H9 (cell line): Measurements from ENCODE around the gene MTRR. TPM values are rescaled to one million over a fixed set of nuclear protein-coding genes. Genes with fewer than 3 reads are reported as not detected.

Source experiments
- DNase-seq: peaks from one replicate; pipeline ENCODE4 v3.0.0-alpha.2; 2017
- H2AFZ ChIP-seq: one replicate; pipeline ENCODE4 v1.6.1; 2013; ENCODE audit warnings: mild to moderate bottlenecking, low read length, control low read depth, moderate library complexity
- H2AK5ac ChIP-seq: 2 replicates; pipeline ENCODE4 v1.6.1; 2013; ENCODE audit warnings: low read length, control low read depth, mixed read lengths; ENCODE audit not compliant: insufficient read length
- H2BK120ac ChIP-seq: one replicate; pipeline ENCODE4 v1.6.1; 2013; ENCODE audit warnings: low read depth, mild to moderate bottlenecking, low read length, control low read depth, inconsistent platforms; ENCODE audit not compliant: poor library complexity, severe bottlenecking
- H2BK12ac ChIP-seq: 2 replicates; pipeline ENCODE4 v1.6.1; 2013; ENCODE audit warnings: low read length, control low read depth, mixed read lengths, low read depth; ENCODE audit not compliant: insufficient read length
- H2BK15ac ChIP-seq: 2 replicates; pipeline ENCODE4 v1.6.1; 2013; ENCODE audit warnings: low read depth, low read length, control low read depth
- H2BK20ac ChIP-seq: one replicate; pipeline ENCODE4 v1.6.1; 2013; ENCODE audit warnings: low read depth, mild to moderate bottlenecking, low read length, control low read depth, inconsistent platforms; ENCODE audit not compliant: poor library complexity, severe bottlenecking
- H2BK5ac ChIP-seq: 2 replicates; pipeline ENCODE4 v1.6.1; 2013; ENCODE audit warnings: low read length, control low read depth, mixed read lengths; ENCODE audit not compliant: insufficient read length
- H3K14ac ChIP-seq: 2 replicates; pipeline ENCODE4 v1.6.1; 2013; ENCODE audit warnings: low read length, control low read depth; ENCODE audit not compliant: insufficient read depth
- H3K18ac ChIP-seq: 2 replicates; pipeline ENCODE4 v1.6.1; 2013; ENCODE audit warnings: low read depth, mild to moderate bottlenecking, mixed read lengths, low read length, control low read depth; ENCODE audit not compliant: insufficient read length
- H3K23ac ChIP-seq: 2 replicates; pipeline ENCODE4 v1.6.1; 2013; ENCODE audit warnings: low read length, control low read depth, mixed read lengths, low read depth; ENCODE audit not compliant: insufficient read length
- H3K23me2 ChIP-seq: 2 replicates; pipeline ENCODE4 v1.6.1; 2013; ENCODE audit warnings: low read depth, mild to moderate bottlenecking, mixed read lengths, low read length, control low read depth; ENCODE audit not compliant: insufficient read length, poor library complexity, severe bottlenecking
- H3K27ac ChIP-seq: 2 replicates; pipeline ENCODE4 v1.5.1; 2013; ENCODE audit warnings: low read length, control low read depth, mixed read lengths, low read depth; ENCODE audit not compliant: insufficient read length
- H3K27me3 ChIP-seq: 2 replicates; pipeline ENCODE4 v1.6.1; 2013; ENCODE audit warnings: low read length, control low read depth, inconsistent platforms; ENCODE audit not compliant: insufficient read depth
- H3K4ac ChIP-seq: 2 replicates; pipeline ENCODE4 v1.6.1; 2013; ENCODE audit warnings: low read depth, mild to moderate bottlenecking, control low read depth, inconsistent platforms, low read length, moderate library complexity
- H3K4me1 ChIP-seq: 2 replicates; pipeline ENCODE4 v1.6.1; 2013; ENCODE audit warnings: low read length, control low read depth, inconsistent platforms; ENCODE audit not compliant: insufficient read depth
- H3K4me2 ChIP-seq: 2 replicates; pipeline ENCODE4 v1.6.1; 2013; ENCODE audit warnings: low read length, control low read depth, mixed read lengths; ENCODE audit not compliant: insufficient read length, insufficient read depth
- H3K56ac ChIP-seq: 2 replicates; pipeline ENCODE4 v1.6.1; 2013; ENCODE audit warnings: low read depth, mild to moderate bottlenecking, mixed read lengths, low read length, control low read depth; ENCODE audit not compliant: insufficient read length
- H3K79me1 ChIP-seq: 2 replicates; pipeline ENCODE4 v1.6.1; 2013; ENCODE audit warnings: low read depth, mild to moderate bottlenecking, moderate library complexity, low read length, control low read depth, inconsistent platforms; ENCODE audit not compliant: insufficient read depth, poor library complexity, severe bottlenecking
- H3K79me2 ChIP-seq: 2 replicates; pipeline ENCODE4 v1.6.1; 2013; ENCODE audit warnings: low read length, control low read depth, inconsistent platforms; ENCODE audit not compliant: insufficient read depth
- H3K9ac ChIP-seq: 2 replicates; pipeline ENCODE4 v1.6.1; 2013; ENCODE audit warnings: low read length, control low read depth, mixed read lengths; ENCODE audit not compliant: insufficient read length; ENCODE audit errors: extremely low read depth
- H3K9me3 ChIP-seq: one replicate; pipeline ENCODE4 v1.6.1; 2013; ENCODE audit warnings: low read depth, low read length, inconsistent platforms; ENCODE audit not compliant: control insufficient read depth
- H3T11ph ChIP-seq: one replicate; pipeline ENCODE4 v1.6.1; 2013; ENCODE audit warnings: mild to moderate bottlenecking, low read length, control low read depth, inconsistent platforms
- H4K20me1 ChIP-seq: one replicate; pipeline ENCODE4 v1.6.1; 2013; ENCODE audit not compliant: control insufficient read depth, insufficient read length, insufficient read depth
- H4K5ac ChIP-seq: 2 replicates; pipeline ENCODE4 v1.6.1; 2013; ENCODE audit warnings: low read depth, mild to moderate bottlenecking, mixed read lengths, low read length, control low read depth; ENCODE audit not compliant: insufficient read length
- H4K8ac ChIP-seq: replicated peaks from 2 replicates; pipeline ENCODE4 v1.6.1; 2013; ENCODE audit warnings: low read length, control low read depth, mixed read lengths, low read depth; ENCODE audit not compliant: insufficient read length
- H4K91ac ChIP-seq: 2 replicates; pipeline ENCODE4 v1.6.1; 2013; ENCODE audit warnings: low read depth, mild to moderate bottlenecking, moderate library complexity, mixed read lengths, low read length, control low read depth; ENCODE audit not compliant: insufficient read length
- H3K27ac Mint-ChIP-seq, 3 experiments: 2 replicates in 2 of 3; 3 replicates in 1 of 3; pipeline ENCODE4 v1.8.0; 2020 to 2021; ENCODE audit warnings: mixed read lengths in 3 of 3, mild to moderate bottlenecking in 1 of 3, moderate library complexity in 1 of 3
- H3K27me3 Mint-ChIP-seq: 2 replicates; pipeline ENCODE4 v1.8.0; 2021; ENCODE audit warnings: low read depth, mild to moderate bottlenecking, moderate library complexity, mixed read lengths
- H3K36me3 Mint-ChIP-seq, 3 experiments: 2 replicates in 2 of 3; 3 replicates in 1 of 3; pipeline ENCODE4 v1.8.0; 2020 to 2021; ENCODE audit warnings: low read depth in 3 of 3, mixed read lengths in 3 of 3; ENCODE audit not compliant: insufficient read depth in 1 of 3
- H3K4me1 Mint-ChIP-seq, 2 experiments: 2 replicates each; pipeline ENCODE4 v1.8.0; 2020; ENCODE audit warnings: mixed read lengths in 2 of 2
- H3K4me3 Mint-ChIP-seq, 2 experiments: 2 replicates in 1 of 2; 3 replicates in 1 of 2; pipeline ENCODE4 v1.8.0; 2020 to 2021; ENCODE audit warnings: mild to moderate bottlenecking in 2 of 2, mixed read lengths in 2 of 2, moderate library complexity in 1 of 2
- H3K9me3 Mint-ChIP-seq, 2 experiments: 2 replicates in 1 of 2; 3 replicates in 1 of 2; pipeline ENCODE4 v1.8.0; 2020; ENCODE audit warnings: mild to moderate bottlenecking in 2 of 2, mixed read lengths in 2 of 2, moderate library complexity in 1 of 2
- CTCF ChIP-seq: fragments of 200-600 bp; sonication (generic); conservative IDR thresholded peaks from 3 replicates; pipeline ENCODE4 v1.8.0; 2021; ENCODE audit warnings: antibody characterized with exemption, mild to moderate bottlenecking
- WGBS: extraction: QIAGEN DNeasy Blood & Tissue Kit; methylation state at CpG from one replicate; pipeline ENCODE4 v1.1.7; 2013; ENCODE audit warnings: missing lambda C conversion rate, low lambda C conversion rate, mixed read lengths; ENCODE audit not compliant: insufficient read length; ENCODE audit errors: extremely low coverage; 5-methylcytosine and 5-hydroxymethylcytosine counted together
- total RNA-seq: library from RNA; stranded (reverse); gene quantifications from 2 replicates; pipeline ENCODE4 v1.2.1, GENCODE V29; 2021

The MTRR gene
- total RNA-seq, 1 experiment from 2014 or later = 66.0 TPM

- Mint-ChIP-seq H3K9me3 (no peaks in the 10 kb centered on the region), H3K4me3 (no peak overlapping the region), H3K4me1 (no peaks in the 10 kb centered on the region), H3K36me3 (peaks cover 33 to 87% (median 85%) of the 10 kb centered on the region in 3 experiments), H3K27me3 (no peaks in the 10 kb centered on the region), H3K27ac (no peak overlapping the region)
- Histone ChIP-seq H3K4ac (no peak overlapping the region), H3T11ph (no peak overlapping the region), H2BK5ac (no peak overlapping the region), H4K91ac (no peak overlapping the region), H2AK5ac (no peak overlapping the region), H3K27me3 (no peaks in the 10 kb centered on the region), H4K5ac (no peak overlapping the region), H2BK120ac (no peak overlapping the region), H4K8ac (no peak overlapping the region), H4K20me1 (no peaks in the 10 kb centered on the region), H3K56ac (no peak overlapping the region), H3K4me2 (no peak overlapping the region), H3K27ac (no peak overlapping the region), H3K23ac (no peak overlapping the region), H3K9ac (no peak overlapping the region), H2AFZ (no peak overlapping the region), H2BK15ac (no peak overlapping the region), H3K23me2 (no peaks in the 10 kb centered on the region), H3K14ac (no peak overlapping the region), H3K9me3 (no peaks in the 10 kb centered on the region), H3K79me2 (no peaks in the 10 kb centered on the region), H3K4me1 (no peaks in the 10 kb centered on the region), H2BK12ac (no peak overlapping the region), H3K18ac (no peak overlapping the region), H2BK20ac (no peak overlapping the region), H3K79me1 (no peaks in the 10 kb centered on the region)
- no peak for DNase-seq
- TF ChIP-seq CTCF = no peak
- no CpG with 5 or more reads among the region's 5 CpGs for WGBS
Measured at GRCh38 chr5:7894439-7894838, 25.5 kb downstream of the MTRR start.
